HG02981 (cell line): Measurements from ENCODE around the gene CHSY1.

Experiments
- ATAC-seq: cut with Tn5 transposase; IDR thresholded peaks from one replicate; pipeline ENCODE4 v1.9.1; 2021; ENCODE audit warnings: mild to moderate bottlenecking, moderate library complexity; ENCODE audit not compliant: unreplicated experiment

Gene CHSY1

DNA sequence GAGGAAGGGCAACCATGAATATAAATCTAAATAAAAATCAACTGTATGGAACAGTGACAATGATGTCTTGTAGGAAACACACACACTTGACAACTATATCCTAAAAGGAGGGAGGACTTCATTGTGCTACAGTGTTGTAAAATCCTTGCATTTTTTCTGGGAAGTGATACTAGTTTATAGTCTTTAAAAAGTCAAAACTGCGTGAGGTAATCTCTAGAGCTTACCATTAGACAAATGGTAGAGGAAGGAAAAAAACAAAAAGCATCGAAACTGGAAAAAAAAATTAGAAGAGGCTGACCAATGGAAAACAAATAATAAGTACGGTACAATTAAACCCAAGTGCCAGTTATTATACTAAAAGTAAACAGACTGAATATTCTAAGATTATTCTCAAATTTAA, 38.7 kb downstream of the CHSY1 start:
- no peak for ATAC-seq

DNA sequence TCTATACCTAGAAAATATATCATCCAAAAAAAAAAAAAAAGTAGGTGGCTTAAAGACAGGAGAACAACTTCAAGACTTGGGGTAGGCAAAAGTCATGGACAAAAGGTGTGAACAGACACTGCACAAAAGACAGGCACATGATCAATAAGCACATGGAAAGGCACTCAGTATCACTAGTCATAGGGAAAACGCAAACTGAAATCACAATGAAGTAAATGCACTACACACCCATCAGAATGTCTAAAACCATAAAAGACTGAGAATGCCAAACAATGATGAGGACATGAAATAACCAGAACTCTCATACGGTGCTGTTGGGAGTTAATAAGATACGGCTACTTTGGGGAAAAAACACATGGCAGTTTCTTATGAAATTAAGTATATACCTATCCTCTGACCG, 40.0 kb downstream of the CHSY1 start:
- ATAC-seq, result no peak

DNA sequence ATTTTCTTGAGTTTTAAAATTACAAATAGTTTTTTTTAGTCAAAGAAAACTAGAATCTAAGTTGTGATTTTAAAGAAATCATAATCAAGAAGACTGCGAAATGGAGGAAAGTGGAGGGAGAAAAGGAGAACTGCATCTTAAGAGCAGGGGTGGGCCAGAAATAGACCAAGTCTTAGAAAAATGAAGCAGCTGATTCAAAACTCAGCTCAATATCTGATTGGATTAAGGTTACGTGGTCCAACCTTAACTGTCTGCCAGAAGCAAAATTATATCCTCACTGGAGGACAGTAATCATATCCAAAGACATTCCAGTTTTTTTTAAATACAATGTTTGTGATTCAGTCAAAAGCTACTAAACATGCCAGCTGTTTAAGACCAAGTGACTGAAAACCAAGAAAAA, 41.4 kb downstream of the CHSY1 start:
- no peak for ATAC-seq

DNA sequence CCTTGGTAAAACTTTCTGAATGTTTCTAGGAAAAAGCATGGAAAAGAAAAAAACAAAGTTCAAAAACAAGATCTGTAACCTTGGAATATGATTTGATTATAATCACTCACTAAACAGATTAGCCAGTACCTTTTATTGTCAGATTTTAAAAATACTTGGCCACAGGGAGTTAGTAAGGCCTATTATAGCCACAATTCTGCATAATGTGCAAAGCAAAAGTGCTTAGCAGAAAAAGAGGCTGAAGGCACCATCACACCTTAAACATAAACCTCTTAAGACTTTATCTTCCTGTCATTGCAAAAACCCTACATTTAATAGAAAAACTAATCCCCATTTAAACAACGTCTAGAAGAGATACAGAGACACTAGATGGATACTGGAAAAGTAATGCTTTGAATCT, 41.8 kb downstream of the CHSY1 start:
- ATAC-seq, result no peak

DNA sequence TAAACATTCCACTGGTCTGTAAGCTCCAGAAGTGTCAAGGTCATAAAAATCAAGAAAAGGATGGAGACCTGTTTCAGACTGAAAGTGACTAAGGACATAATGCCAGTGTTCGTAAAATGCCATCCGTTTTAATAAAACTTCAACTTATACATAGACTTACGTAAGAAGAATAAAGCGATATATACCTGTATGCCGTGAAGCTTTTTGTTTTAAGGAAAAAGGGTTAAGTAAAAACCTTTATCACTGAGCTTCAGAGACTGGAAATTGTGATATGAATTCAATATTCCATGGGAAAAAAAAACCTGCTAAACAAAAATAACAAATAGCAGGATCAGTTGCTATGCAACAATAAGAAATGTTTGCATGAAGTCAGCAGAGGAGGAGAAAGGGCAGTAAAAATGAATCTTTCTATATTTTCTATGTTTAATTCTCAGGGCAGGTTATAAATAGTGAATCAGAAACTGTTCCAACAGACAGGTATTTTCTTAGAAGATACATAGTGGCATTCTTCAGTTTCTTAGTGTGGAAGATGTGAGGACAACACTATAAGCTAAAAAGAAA, 42.5 kb downstream of the CHSY1 start:
- no peak for ATAC-seq

DNA sequence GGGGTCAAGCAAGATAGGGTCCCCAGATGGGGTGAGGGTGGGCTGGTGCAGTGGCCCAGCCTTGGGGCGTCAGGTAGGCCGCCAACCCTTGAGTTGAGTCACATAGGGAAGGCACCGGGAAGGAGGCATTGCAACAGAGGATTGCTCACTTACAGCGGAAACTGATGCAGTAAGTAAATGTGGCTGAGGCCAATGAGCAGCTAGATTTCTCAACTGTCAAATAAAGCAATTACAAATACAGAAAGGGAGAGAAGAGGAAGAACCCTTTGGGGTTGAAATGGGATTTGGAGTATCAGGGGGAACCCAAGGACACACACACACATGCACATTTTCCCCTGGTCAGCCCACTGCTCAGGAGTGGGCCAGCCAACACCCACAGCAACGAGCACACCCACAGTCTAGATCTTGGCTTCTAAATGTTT, 44.0 kb downstream of the CHSY1 start:
- no peak for ATAC-seq

DNA sequence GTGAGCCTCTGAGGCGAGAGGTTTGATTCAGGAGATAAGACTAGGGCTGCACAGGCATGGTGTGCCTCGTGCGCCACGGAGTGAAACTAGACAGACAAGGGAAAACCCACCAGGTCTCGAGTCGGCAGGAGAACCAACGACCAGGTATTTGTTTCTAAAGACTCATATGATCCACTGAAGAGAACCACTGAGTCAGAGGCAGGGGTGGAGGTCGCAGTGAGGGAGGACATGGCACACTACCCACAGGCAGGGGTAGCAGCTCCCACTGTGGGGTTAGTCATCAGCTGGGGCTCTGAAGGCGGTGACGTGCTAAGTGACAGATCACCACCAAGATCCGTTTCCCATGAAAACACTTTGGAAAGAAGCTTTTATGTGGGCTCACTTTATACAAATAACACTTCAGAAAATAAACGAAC, 45.7 kb downstream of the CHSY1 start:
- no peak for ATAC-seq

DNA sequence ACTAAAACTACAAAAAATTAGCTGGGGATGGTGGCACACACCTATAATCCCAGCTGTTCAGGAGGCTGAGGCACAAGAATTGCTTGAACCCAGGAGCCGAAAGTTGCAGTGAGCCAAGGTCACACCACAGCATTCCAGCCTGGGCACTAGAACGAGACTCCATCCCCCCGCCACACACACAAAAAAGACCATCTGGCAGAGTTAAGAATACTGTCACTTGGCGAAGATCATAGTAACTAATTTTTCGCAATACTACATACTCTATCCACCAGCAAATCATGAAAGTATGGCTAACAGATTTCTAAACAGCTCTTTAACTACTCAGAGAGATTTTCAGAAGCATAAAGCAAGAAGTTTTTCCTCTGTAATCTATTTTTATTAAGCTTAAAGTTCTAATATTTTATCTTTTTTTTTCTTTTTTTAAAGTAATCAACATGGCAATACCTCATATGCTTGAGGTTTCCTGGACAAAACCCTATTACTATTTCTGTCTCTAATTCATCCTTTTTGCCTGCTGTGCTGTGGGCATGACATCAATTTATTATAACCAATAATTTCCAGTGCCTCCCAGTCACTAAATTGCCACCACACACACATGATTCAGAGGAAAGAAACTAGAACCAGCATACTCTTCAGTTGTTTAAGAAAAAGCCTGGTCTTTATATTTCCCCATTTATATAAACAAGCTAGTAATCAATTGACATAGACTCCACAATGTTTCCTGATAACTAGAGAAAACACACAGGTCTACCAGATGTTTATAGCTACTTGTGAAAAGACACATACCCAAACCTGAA, 46.9 kb downstream of the CHSY1 start:
- no peak for ATAC-seq

DNA sequence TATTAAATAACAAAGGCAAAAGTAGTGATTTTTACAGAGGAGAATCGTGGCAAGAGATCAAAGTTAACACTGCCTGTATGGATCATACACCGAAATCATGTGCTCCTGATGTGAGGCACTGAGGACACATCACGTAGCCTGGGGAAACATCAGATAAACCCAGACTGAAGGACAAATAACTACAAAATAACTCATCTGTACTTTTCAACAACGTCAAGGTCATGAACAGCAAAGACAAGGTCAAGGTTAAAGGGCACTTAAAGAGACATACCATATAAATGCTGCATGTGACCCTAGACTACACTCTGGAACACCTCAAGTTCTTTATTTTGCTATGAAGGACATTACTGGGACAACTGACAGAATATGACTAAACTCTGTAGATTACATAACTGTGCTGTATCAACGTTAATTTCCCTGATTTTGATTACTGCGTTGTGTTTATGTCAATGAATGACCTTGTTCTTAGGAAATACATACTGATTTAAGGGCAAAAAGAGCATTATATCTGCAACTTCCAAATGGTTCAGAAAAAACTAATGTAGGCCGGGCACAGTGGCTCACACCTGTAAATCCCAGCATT, 48.1 kb downstream of the CHSY1 start:
- ATAC-seq, result no peak

DNA sequence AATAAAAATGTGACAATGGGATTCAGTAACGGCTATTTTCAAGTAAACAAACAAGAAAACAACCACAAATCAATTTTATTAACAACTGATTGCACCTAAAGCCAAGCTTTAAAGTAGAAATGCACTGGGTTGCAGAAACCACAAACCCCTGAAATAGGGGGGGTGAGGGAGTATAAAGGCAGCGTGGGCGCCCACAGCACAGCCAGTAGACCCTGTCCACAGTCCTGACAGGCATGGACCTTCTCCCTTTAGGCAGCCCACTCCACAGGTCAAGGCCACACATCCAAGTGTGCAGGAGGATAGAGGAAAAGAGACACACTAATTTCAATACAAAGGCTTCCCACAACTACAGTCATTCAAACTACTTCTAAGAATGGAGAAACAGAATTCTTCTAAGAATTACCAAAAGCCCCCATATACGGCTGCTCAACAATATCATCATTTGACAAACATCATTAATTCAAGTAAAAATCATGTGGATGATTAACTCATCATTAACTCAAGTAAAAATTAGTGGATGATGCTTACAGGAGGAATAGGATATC, 48.7 kb downstream of the CHSY1 start:
- no peak for ATAC-seq

DNA sequence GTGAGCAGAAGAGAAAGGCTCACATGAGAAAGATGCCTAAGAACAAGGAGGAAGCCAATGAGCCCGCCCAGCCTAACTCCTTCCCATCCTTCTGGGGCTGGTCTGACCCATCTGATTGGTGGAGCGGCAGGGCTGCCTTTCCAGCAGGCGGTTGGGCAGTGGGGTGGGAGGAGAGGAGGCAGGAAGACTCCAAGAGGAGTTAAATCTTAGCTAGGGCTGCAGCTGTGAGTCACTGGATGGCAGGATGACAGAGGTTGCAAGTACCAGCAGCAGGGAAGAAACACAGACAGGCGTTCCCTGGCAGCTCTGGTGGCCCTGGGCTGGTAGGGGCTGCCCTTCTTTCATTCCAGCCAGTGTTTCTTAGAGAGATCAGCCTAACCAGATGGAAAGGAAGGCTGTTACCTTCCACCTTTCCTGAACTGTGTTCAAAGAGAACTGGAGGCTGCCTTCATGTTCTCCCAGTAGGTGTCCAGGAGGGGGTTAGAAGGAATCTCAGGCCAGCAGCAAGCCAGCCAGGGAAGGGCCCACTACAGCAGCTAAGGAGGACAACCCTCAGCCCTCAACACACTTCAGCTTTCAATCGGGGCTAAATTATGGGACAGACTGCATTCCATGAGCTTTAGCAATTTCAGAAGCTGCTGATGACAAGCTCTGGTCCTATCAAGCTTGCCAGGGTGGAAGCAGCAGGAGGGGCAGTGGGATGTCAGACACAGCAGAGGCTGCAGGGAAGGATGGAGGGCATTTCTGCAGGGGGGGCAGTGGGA, 50.3 kb downstream of the CHSY1 start:
- no peak for ATAC-seq

DNA sequence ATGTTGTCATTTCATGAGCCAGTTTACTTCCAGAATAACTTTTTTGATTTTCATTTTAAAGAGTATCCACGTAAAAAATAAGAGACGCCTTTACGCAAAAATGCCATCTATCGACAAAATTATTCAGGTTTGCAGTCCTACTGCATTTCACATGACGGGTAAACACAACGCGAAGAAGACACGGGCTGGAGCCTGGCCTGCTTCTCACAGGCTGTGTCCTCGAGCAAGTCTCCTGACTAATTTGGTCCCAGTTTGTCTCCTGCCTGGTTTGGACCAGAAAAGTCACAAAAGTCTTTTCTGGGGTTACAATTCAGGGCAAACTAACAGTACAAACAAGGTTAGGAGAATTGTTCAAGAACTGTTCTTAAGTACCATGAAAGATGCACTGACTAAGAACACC, 51.7 kb downstream of the CHSY1 start:
- ATAC-seq, result no peak

DNA sequence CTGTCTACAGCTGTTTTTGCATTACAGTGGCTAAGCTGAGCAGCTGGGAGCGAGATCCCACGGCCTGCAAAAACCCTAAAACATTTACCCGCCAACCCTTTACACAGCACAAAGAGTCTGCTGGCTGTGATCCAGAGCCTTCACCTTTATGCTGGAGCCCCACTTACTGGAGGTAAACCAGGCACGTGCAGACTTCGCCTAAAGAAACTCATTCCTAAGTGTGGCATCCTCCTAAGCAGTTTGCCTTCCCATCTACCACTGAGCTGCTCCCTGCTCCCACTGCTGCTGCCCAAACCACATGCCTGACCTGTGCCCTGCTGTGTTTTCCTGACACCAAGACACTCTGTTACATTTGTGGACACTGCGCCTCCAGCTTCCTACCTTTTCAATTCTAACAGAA, 53.0 kb downstream of the CHSY1 start:
- no peak for ATAC-seq

DNA sequence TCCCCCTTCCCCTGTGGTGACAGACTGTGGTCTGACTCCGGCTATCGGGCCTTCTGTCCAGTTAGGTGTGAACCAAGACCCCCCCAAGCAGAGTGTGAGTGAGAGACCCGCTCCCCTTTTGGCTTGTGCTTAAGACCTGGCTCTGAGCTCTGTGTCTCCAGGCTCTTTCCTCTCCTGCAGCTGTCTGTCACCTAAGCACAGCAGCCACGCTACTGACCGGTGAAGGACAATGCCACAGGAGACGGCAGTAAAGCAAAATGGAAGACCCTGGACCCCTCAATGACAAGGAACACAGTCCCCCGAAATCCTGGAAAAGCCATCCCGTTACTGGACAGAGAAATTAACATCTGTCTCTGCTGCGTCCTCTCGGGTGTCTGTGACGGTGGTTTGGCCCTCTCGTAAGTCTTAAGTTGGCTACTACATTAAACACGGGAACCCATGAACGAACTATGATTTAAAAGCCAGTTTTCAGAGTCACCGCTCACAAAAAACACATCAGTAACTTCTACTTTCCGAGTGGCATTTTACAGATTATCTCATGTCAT, 53.7 kb downstream of the CHSY1 start:
- no peak for ATAC-seq

DNA sequence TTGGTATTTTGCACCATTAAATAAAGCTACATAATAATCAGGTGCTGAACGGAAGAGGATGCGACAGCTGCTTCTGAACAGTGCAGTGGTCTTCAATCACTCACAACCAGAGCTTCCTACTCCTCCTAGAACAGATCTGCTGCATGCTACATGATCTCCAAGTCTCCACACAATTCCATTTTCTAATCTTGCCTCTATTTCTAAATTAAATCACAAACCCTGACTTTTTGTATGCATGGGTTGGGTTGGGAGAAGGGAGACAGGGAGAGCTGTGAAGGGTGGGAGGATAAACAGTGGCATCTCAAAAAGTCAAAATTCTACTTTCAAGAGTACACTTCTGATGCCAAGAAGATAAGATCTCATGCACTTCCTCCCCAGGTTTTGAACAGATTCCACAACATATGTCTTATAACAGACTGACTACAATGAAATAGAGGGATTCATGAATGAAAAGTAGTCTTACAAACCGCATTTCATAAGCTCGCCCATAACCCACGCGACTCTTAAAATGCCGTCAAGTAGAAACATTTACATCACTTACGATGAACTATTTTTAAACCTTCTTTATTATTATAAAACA, 57.2 kb downstream of the CHSY1 start:
- no peak for ATAC-seq

DNA sequence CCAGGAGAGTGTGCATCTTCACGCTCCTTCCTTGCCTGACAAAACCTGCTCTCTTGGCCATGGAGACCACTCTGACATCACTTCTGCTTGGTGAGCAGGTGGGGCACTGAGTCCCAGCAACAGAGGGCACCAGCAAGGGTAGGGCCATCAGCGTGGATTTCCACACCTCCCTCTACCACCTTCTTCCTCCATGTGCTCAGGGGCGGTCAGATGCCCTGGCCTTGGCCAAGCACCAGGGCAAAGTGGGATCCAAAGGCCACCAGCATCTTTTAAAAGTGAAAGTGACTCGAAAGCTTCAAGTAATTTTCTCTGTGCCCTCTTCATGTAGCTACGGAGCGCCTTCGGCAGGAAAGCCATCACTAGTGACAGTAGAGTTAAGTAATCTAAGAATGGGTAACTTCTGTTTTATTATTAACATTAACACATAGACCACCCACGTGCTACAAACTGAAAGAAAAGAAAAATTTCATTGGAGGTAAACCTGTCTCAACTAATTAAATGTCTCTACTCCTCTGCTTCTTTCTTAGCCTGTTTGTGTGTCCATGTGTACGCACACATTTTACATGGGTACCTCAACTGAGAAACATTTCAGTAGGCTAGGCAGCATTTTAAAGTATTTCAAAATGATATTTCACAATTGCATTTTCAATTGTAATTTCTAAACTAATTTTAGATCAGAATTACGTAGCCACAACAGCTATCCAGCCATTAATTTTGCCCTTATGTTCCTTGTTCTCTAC, 57.9 kb downstream of the CHSY1 start:
- ATAC-seq, result no peak

DNA sequence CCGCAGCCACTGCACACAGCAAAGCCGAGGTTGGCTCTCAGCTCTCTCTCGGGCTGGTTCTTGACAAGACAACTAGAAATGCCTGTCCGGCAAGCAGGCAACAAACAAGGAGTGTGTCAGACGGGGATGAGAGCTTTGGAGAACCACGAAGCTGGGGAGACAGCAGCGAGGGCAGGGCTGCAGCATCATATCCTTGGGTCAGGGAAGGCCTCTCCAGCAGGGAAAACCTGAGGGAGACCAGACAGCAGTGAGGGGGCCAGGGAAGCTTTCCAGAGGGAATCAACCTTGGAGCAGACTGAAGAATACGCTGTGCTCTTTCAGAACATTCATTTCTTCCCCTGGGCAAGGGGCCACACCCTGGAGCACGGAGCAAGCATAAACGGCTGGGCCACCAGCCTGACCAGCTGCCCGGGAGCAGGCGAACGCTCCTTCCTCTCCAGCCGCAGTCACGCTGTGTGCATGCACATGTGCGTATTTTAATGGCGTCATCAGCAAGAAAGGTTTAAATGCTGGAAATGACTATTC, 58.7 kb downstream of the CHSY1 start:
- no peak for ATAC-seq

DNA sequence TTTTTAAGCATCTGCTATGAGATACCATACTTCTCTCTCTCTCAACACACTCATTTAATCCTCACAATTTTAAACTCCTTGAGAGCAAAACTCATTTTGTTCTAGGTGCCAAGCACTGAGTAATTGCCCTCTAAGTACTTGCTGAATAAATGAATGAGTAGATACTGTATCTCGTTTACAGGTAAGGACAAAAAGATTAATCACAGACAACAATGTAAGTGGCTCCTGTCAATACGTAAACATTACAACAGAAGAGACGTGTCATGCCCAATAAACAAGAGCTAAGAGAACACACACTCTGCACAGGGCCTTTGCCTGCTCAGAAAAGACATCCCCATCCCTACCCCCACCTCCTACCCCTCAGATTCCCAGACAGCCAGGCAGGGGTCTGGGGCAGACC, 59.8 kb downstream of the CHSY1 start:
- ATAC-seq, result no peak

DNA sequence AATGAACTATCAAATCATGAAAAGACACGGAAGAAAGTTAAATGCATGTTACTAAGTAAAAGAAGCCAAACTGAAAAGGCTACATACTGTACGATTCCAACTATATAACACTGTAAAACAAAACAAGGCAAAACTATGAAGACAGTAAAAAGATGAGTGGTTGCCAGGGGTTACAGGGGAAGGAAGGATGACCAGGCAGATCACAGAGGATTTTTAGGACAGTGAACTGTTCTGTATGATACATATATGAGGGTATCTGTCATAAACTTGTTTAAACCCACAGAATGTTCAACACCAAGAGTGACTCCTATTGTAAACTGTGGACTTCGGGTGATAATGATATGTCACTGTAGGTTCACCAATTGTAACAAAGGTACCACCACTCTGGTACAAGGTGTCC, 60.6 kb downstream of the CHSY1 start:
- no peak for ATAC-seq

DNA sequence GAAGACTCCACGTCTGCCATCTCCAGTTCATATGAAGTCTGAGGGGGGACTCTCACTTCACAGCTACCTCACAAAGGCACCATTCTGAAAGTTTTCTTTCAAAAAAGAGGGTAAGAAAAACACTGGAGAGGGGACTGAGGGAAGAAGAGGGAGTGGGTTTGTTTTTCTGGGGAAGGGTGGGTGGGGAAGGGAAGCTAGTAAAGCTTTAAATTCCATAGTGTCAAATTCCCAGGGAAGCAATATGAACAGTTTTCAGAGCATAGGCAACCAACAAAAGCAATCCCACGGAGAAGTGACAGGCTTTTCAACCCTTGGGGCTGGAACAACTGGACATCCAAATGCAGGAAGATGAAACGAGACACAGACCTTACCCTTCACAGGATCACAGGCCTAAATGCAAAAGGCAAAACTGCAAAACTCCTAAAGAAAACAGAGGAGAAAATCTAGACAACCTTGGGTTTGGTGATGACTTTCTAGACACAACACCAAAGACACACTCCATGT, 61.7 kb downstream of the CHSY1 start:
- no peak for ATAC-seq
